ENCODE results near the gene PTPRN2. TPM values are rescaled to one million over a fixed set of nuclear protein-coding genes. Genes with fewer than 3 reads are reported as not detected.

The PTPRN2 gene
- total and polyA plus RNA-seq, 4 donors: 18.1 to 69.9 (median 50.4) TPM

GRCh38 chr7:158266426-158266816 is 321.2 kb downstream of the PTPRN2 start:
- Histone ChIP-seq H3K9me3 (ENCODE audit: control insufficient read depth, insufficient read depth, low read length) (no peaks in the 10 kb centered on the region), H3K27me3 (ENCODE audit: control insufficient read depth, insufficient read depth, low read length) (no peaks in the 10 kb centered on the region), H3K36me3 (ENCODE audit: control insufficient read depth, insufficient read depth, low read length) (peaks cover 18% of the 10 kb centered on the region), H3K27ac (ENCODE audit: low read depth, low read length) (no peak overlapping the region), H3K4me3 (ENCODE audit: low read depth, low read length) (no peak overlapping the region), H3K4me1 (ENCODE audit: control insufficient read depth, insufficient read depth, low read length) (peaks cover 9% of the 10 kb centered on the region)
- WGBS (ENCODE audit: insufficient coverage): 85% methylated on average over 9 of the region's 12 CpGs
- DNase-seq (ENCODE audit: low read depth in 4 of 6, low spot score in 6 of 6): peak in 1 of 6 donors; percentile 35

- Histone ChIP-seq H3K27ac (ENCODE audit: low read depth, low read length) (no peak overlapping the region), H3K27me3 (ENCODE audit: control insufficient read depth, insufficient read depth, low read length) (no peaks in the 10 kb centered on the region), H3K4me3 (ENCODE audit: low read depth, low read length) (no peak overlapping the region), H3K4me1 (ENCODE audit: control insufficient read depth, insufficient read depth, low read length) (peaks cover 16% of the 10 kb centered on the region), H3K36me3 (ENCODE audit: control insufficient read depth, insufficient read depth, low read length) (peaks cover 18% of the 10 kb centered on the region), H3K9me3 (ENCODE audit: control insufficient read depth, insufficient read depth, low read length) (no peaks in the 10 kb centered on the region)
- 93% methylated on average over 5 of the region's 11 CpGs for WGBS (ENCODE audit: insufficient coverage)
- no peak for DNase-seq (ENCODE audit: low read depth in 4 of 6, low spot score in 6 of 6)
Measured at GRCh38 chr7:158265743-158266080, 321.9 kb downstream of the PTPRN2 start.

GRCh38 chr7:158264881-158265742 is 322.5 kb downstream of the PTPRN2 start:
- Histone ChIP-seq H3K36me3 (ENCODE audit: control insufficient read depth, insufficient read depth, low read length) (peaks cover 18% of the 10 kb centered on the region), H3K27ac (ENCODE audit: low read depth, low read length) (no peak overlapping the region), H3K4me1 (ENCODE audit: control insufficient read depth, insufficient read depth, low read length) (peaks cover 20% of the 10 kb centered on the region), H3K27me3 (ENCODE audit: control insufficient read depth, insufficient read depth, low read length) (no peaks in the 10 kb centered on the region), H3K9me3 (ENCODE audit: control insufficient read depth, insufficient read depth, low read length) (no peaks in the 10 kb centered on the region), H3K4me3 (ENCODE audit: low read depth, low read length) (no peak overlapping the region)
- no peak for DNase-seq (ENCODE audit: low read depth in 4 of 6, low spot score in 6 of 6)
- WGBS (ENCODE audit: insufficient coverage): 93% methylated on average over 13 of the region's 13 CpGs

- Histone ChIP-seq H3K9me3 (ENCODE audit: control insufficient read depth, insufficient read depth, low read length) (no peaks in the 10 kb centered on the region), H3K4me3 (ENCODE audit: low read depth, low read length) (no peak overlapping the region), H3K27me3 (ENCODE audit: control insufficient read depth, insufficient read depth, low read length) (no peaks in the 10 kb centered on the region), H3K27ac (ENCODE audit: low read depth, low read length) (no peak overlapping the region), H3K36me3 (ENCODE audit: control insufficient read depth, insufficient read depth, low read length) (peaks cover 18% of the 10 kb centered on the region), H3K4me1 (ENCODE audit: control insufficient read depth, insufficient read depth, low read length) (peaks cover 22% of the 10 kb centered on the region)
- 90% methylated on average over 15 of the region's 25 CpGs for WGBS (ENCODE audit: insufficient coverage)
- DNase-seq (ENCODE audit: low read depth in 4 of 6, low spot score in 6 of 6): peak in 1 of 6 donors; percentile 25
Measured at GRCh38 chr7:158263964-158264748, 323.5 kb downstream of the PTPRN2 start.

GRCh38 chr7:158263110-158263963 is 324.3 kb downstream of the PTPRN2 start:
- Histone ChIP-seq H3K4me3 (ENCODE audit: low read depth, low read length) (no peak overlapping the region), H3K36me3 (ENCODE audit: control insufficient read depth, insufficient read depth, low read length) (peaks cover 18% of the 10 kb centered on the region), H3K27ac (ENCODE audit: low read depth, low read length) (no peak overlapping the region), H3K27me3 (ENCODE audit: control insufficient read depth, insufficient read depth, low read length) (no peaks in the 10 kb centered on the region), H3K9me3 (ENCODE audit: control insufficient read depth, insufficient read depth, low read length) (no peaks in the 10 kb centered on the region), H3K4me1 (ENCODE audit: control insufficient read depth, insufficient read depth, low read length) (peaks cover 20% of the 10 kb centered on the region)
- WGBS (ENCODE audit: insufficient coverage): 92% methylated on average over 19 of the region's 19 CpGs
- DNase-seq (ENCODE audit: low read depth in 4 of 6, low spot score in 6 of 6): no peak

GRCh38 chr7:158262284-158263109 is 325.1 kb downstream of the PTPRN2 start:
- Histone ChIP-seq H3K27me3 (ENCODE audit: control insufficient read depth, insufficient read depth, low read length) (no peaks in the 10 kb centered on the region), H3K27ac (ENCODE audit: low read depth, low read length) (no peak overlapping the region), H3K4me1 (ENCODE audit: control insufficient read depth, insufficient read depth, low read length) (peaks cover 23% of the 10 kb centered on the region), H3K9me3 (ENCODE audit: control insufficient read depth, insufficient read depth, low read length) (no peaks in the 10 kb centered on the region), H3K4me3 (ENCODE audit: low read depth, low read length) (no peak overlapping the region), H3K36me3 (ENCODE audit: control insufficient read depth, insufficient read depth, low read length) (peaks cover 18% of the 10 kb centered on the region)
- WGBS (ENCODE audit: insufficient coverage): over 99% methylated on average over 5 of the region's 5 CpGs
- DNase-seq (ENCODE audit: low read depth in 4 of 6, low spot score in 6 of 6): no peak

GRCh38 chr7:158261362-158262235 is 326.0 kb downstream of the PTPRN2 start:
- DNase-seq (ENCODE audit: low read depth in 4 of 6, low spot score in 6 of 6): no peak
- H3K9me3 ChIP-seq (ENCODE audit: control insufficient read depth, insufficient read depth, low read length): no peaks in the 10 kb centered on the region
- no peaks in the 10 kb centered on the region for H3K27me3 ChIP-seq (ENCODE audit: control insufficient read depth, insufficient read depth, low read length)
- no peak overlapping the region for H3K27ac ChIP-seq (ENCODE audit: low read depth, low read length)
- 78% methylated on average over 23 of the region's 27 CpGs for WGBS (ENCODE audit: insufficient coverage)
- peaks cover 18% of the 10 kb centered on the region for H3K36me3 ChIP-seq (ENCODE audit: control insufficient read depth, insufficient read depth, low read length)
- no peak overlapping the region for H3K4me3 ChIP-seq (ENCODE audit: low read depth, low read length)
- H3K4me1 ChIP-seq (ENCODE audit: control insufficient read depth, insufficient read depth, low read length): peaks cover 23% of the 10 kb centered on the region

- Histone ChIP-seq H3K36me3 (ENCODE audit: control insufficient read depth, insufficient read depth, low read length) (peaks cover 14% of the 10 kb centered on the region), H3K27ac (ENCODE audit: low read depth, low read length) (no peak overlapping the region), H3K4me1 (ENCODE audit: control insufficient read depth, insufficient read depth, low read length) (peaks cover 23% of the 10 kb centered on the region), H3K4me3 (ENCODE audit: low read depth, low read length) (no peak overlapping the region), H3K27me3 (ENCODE audit: control insufficient read depth, insufficient read depth, low read length) (no peaks in the 10 kb centered on the region), H3K9me3 (ENCODE audit: control insufficient read depth, insufficient read depth, low read length) (no peaks in the 10 kb centered on the region)
- DNase-seq (ENCODE audit: low read depth in 4 of 6, low spot score in 6 of 6): no peak
- 69% methylated on average over 19 of the region's 20 CpGs for WGBS (ENCODE audit: insufficient coverage)
Measured at GRCh38 chr7:158260567-158261361, 326.9 kb downstream of the PTPRN2 start.
